HG03108 (cell line): ENCODE measurements around the gene MYL2.

ENCODE experiments used
- ATAC-seq: cut with Tn5 transposase; IDR thresholded peaks from one replicate; pipeline ENCODE4 v1.9.1; 2021; ENCODE audit warnings: moderate library complexity; ENCODE audit not compliant: unreplicated experiment

Gene MYL2

DNA sequence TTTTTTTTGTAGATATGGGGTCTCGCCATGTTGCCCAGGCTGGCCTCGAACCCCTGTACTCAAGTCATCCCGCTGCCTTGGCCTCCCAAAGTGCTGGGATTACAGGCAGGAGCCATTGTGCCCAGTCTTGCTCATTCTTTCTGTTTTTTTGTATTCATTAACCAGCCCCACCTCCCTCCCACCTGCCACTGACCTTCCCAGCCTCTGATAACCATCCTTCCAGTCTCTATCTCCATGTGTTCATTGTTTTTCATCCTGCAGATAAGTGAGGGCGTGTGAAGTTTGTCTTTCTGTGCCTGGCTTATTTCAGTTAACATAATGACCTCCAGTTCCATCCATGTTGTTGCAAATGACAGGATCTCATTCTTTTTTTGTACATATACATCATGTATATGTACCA lies 19.0 kb downstream of the MYL2 start:
- ATAC-seq: no peak

- ATAC-seq: no peak
Measured at GRCh38 chr12:110896559-110896958, 23.8 kb downstream of the MYL2 start.

- ATAC-seq: no peak
Measured at GRCh38 chr12:110893956-110894355, 26.4 kb downstream of the MYL2 start.

DNA sequence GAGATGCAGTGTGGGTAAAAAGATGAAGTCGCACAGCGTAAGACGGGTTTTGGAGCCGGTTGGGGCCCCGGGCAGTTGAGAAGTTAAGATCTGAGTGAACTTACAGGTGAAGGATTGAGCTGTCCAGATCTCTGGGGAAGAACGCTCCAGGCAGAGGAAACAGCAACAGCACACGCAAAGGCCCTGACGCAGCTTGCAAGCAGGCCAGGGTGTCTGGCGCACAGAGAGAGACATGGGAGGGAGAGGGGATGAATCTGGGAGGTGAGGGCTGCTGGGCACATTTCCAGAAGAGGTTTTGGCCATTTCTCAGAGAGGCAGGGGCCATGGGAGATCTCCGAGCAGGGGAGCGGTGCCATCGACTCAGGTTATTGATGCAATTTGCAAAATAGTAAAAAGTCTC lies 31.0 kb downstream of the MYL2 start:
- no peak for ATAC-seq

DNA sequence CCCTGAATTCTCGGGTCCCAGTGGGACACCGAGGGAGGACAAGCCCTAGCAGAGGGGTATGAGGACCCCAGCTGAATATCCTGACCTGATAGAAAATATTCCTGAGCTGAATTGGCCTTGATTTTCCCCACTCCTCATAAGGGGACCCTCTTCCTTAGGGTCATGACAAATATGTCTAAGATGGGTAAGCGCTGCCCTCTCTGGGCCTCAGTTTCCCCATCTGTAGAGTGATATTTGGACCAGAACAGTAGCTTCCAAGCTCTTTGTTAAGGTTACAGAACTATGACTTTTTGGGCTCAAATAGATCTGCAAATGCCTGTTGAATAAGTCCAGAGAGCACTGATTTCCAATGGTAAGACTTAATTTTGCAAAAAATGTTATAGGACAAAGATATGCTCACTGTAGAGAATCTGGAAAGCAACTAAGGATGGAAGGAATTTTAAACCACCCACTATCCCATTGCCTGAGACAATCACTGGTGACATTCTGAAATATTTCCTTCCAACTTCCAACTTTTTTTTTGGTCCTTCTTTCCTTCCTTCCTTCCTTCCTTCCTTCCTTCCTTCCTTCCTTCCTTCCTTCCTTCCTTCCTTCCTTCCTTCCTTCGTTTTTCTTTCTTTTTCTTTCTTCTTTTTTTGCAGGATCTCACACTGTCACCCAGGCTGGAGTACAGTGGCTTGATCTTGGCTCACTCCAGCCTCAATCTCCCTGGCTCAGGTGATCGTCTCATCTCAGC lies 32.0 kb downstream of the MYL2 start:
- no peak for ATAC-seq

- no peak for ATAC-seq
Measured at GRCh38 chr12:110885152-110885840, 35.1 kb downstream of the MYL2 start.

GRCh38 chr12:110883251-110883650 lies 37.1 kb downstream of the MYL2 start:
- ATAC-seq: no peak

DNA sequence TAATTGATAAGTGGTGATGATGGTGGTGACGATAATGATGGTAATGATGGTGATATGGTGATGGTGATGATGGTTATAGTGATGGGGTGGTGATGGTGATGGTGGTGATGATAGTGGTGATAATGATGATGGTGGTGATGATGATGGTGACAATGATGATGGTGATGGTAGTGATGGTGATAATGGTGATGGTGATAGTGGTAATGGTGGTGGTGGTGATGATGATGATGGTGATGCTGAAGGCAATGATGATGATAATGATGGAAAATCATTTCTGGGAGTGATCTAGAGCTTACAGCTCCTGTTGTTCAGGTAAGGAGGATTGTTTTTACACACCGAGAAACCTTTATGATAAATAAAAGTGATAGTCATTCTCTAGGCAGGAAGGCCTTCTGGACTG lies 39.7 kb downstream of the MYL2 start:
- no peak for ATAC-seq

DNA sequence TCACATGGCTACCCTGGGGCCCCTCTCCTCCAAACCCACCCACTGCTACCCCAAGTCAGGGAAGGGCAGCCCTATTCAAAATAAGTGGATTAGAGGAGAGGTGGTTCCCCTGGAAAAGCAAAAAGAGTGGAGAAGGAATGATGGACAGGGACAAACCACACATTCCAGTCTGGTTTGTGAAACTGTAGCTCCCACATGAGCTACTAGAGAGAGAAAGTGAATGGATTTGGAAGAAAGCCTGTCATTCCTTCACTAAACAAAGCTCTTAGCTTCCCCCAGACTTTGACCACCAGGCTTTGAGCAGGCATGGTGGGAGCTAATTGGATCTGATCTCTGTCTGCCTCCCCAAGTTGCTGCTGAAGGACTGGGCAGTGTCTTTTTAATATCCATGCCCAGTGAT lies 45.6 kb downstream of the MYL2 start:
- no peak for ATAC-seq

- no peak for ATAC-seq
Measured at GRCh38 chr12:110874351-110874750, 46.0 kb downstream of the MYL2 start.

- no peak for ATAC-seq
Measured at GRCh38 chr12:110872100-110872499, 48.3 kb downstream of the MYL2 start.

DNA sequence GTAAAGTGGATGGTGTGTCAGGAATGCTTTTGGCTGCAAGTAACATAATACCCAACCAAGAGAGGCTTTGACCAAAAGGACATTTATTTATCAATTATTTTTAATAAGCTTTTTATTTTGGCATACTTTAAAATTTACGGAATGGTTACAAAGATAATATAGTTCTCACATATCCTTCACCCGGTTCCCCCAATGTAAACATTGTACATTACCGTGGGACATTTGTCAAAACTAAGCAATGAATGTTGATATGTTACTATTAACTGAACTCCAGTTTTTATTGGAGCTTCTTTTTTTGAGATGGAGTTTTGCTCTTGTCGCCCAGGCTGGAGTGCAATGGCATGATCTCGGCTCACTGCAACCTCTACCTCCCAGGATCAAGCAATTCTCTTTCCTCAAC lies 50.6 kb downstream of the MYL2 start:
- ATAC-seq: no peak

DNA sequence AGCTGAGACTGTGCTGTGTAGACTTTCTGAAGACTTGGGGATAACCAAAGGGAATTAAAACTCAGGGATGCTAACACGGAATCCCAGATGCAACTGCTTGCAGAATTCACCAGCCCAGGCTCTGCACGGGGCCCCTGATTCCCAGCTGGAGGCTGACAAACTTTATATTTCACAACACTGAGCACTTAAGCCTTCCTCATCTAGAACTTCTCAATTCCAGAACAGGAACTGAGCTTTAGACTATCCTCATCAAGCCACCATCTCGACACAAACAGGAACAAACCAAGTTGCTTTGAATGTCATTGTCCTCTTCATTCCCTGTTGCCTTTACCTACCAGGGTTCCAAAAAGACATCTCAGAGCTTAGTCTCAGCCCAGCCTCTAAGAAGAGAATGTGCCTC lies 51.4 kb downstream of the MYL2 start:
- no peak for ATAC-seq

- no peak for ATAC-seq
Measured at GRCh38 chr12:110865521-110865920, 54.9 kb downstream of the MYL2 start.

DNA sequence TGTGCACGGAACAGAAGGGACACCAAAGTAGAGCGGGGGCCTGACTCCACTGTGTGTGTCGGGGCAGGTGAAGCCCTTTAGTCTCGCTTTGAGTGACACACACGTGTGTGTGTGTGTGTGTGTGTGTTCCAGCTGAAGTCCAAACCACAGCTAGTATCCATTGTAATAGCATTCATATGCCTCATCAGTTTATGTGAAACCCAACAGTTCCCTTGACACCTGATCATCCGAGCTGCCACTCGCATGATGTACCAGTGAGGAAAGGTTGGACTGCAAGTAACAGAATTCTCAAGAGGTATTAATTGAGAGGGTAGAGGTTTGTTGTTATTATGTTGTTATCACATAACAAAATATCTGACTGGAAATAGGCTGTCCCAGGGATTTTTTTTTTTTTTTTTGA lies 57.2 kb downstream of the MYL2 start:
- ATAC-seq: no peak

- no peak for ATAC-seq
Measured at GRCh38 chr12:110862329-110862728, 58.0 kb downstream of the MYL2 start.

GRCh38 chr12:110861729-110862128 lies 58.6 kb downstream of the MYL2 start:
- ATAC-seq: no peak
